Measurements from ENCODE around the gene TMEM231.
A peak's percentile ranks its signal among the peaks of the same experiment; 100 is the strongest.

The TMEM231 gene

GRCh38 chr16:75559564-75560372, 3.7 kb upstream of the TMEM231 start:
- no peaks in the 10 kb centered on the region for H3K36me3 Mint-ChIP-seq (ENCODE audit: low read depth)
- TF ChIP-seq CTCF (IDR thresholded peaks at IDR 0.05) = no peak
- H3K9me3 Mint-ChIP-seq = no peaks in the 10 kb centered on the region
- peak overlapping the region; percentile 99 for H3K27ac Mint-ChIP-seq
- peaks cover 54% of the 10 kb centered on the region for H3K4me1 Mint-ChIP-seq
- peak overlapping the region; percentile 65 for H3K4me3 Mint-ChIP-seq
- peak; percentile 31 for DNase-seq
- peaks cover 3% of the 10 kb centered on the region for H3K27me3 Mint-ChIP-seq (ENCODE audit: low read depth, poor library complexity)

- no peak for DNase-seq
- Mint-ChIP-seq H3K27ac (peak overlapping the region; percentile 99), H3K9me3 (no peaks in the 10 kb centered on the region), H3K4me3 (no peak overlapping the region), H3K4me1 (peaks cover 61% of the 10 kb centered on the region), H3K27me3 (ENCODE audit: low read depth, poor library complexity) (peaks cover 3% of the 10 kb centered on the region), H3K36me3 (ENCODE audit: low read depth) (no peaks in the 10 kb centered on the region)
- TF ChIP-seq CTCF (IDR thresholded peaks at IDR 0.05) = no peak
These were observed 2.9 kb upstream of the TMEM231 start for GRCh38 chr16:75558846-75559401.

- no peaks in the 10 kb centered on the region for H3K27me3 Mint-ChIP-seq (ENCODE audit: low read depth, poor library complexity)
These were observed 439 bp upstream of the TMEM231 start for GRCh38 chr16:75556431-75556950.

GRCh38 chr16:75555213-75555706, 792 bp downstream of the TMEM231 start:
- no peaks in the 10 kb centered on the region for H3K36me3 Mint-ChIP-seq (ENCODE audit: low read depth)
- no peaks in the 10 kb centered on the region for H3K9me3 Mint-ChIP-seq
- DNase-seq = peak; percentile 82
- H3K27me3 Mint-ChIP-seq (ENCODE audit: low read depth, poor library complexity) = no peaks in the 10 kb centered on the region
- H3K4me1 Mint-ChIP-seq = peaks cover 57% of the 10 kb centered on the region
- TF ChIP-seq CTCF (IDR thresholded peaks at IDR 0.05) = no peak
- H3K4me3 Mint-ChIP-seq = peak overlapping the region; percentile 99
- H3K27ac Mint-ChIP-seq = peak overlapping the region; percentile 99

More at GRCh38 chr16:75556431-75556950, 439 bp upstream of the TMEM231 start:
- Mint-ChIP-seq H3K27ac (peak overlapping the region; percentile 52), H3K4me1 (peaks cover 64% of the 10 kb centered on the region), H3K9me3 (no peaks in the 10 kb centered on the region), H3K36me3 (ENCODE audit: low read depth) (no peaks in the 10 kb centered on the region), H3K4me3 (peak overlapping the region; percentile 99)
- DNase-seq = no peak
- TF ChIP-seq CTCF (IDR thresholded peaks at IDR 0.05) = no peak

- Mint-ChIP-seq H3K4me3 (no peak overlapping the region), H3K36me3 (ENCODE audit: low read depth) (no peaks in the 10 kb centered on the region), H3K27ac (peak overlapping the region; percentile 34), H3K9me3 (no peaks in the 10 kb centered on the region), H3K4me1 (peaks cover 36% of the 10 kb centered on the region), H3K27me3 (ENCODE audit: low read depth, poor library complexity) (no peaks in the 10 kb centered on the region)
- no peak for DNase-seq
- TF ChIP-seq CTCF (IDR thresholded peaks at IDR 0.05) = no peak
These were observed 3.1 kb downstream of the TMEM231 start for GRCh38 chr16:75552951-75553350.

Measured in nephron progenitor cell (in vitro differentiated cells).